ENCODE measurements around the gene MPZL2.

DNA sequence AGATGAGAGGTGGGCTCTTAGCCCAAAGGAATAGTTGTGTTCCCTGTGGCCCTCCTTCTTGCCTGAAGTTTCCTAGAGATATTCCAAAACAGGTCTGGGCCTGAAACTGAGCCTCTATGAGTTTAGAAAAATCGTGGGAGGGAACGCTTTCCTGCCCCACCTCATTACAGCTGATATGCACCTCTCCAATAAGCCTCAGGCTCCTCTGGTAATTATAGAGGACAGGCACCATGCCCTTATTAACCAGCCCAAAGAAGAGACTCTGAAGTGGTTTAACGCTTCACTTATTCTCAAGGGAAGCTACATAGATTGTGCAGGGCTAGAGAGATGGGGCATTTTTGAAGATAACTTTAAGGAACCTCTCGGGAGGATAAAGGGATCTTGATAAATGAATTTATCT, 3.4 kb upstream of the MPZL2 start:
- TF ChIP-seq FOSL1 (CRISPR knock-in tag; IDR thresholded peaks at IDR 0.05; ENCODE audit: borderline replicate concordance) (no peak), TP53 (CRISPR knock-in tag; conservative IDR thresholded peaks at IDR 0.05) (no peak), ZNF672 (CRISPR knock-in tag; IDR thresholded peaks at IDR 0.05) (no peak), POLR2AphosphoS5 (IDR thresholded peaks at IDR 0.05; ENCODE audit: low read depth, low read length) (no peak), ATM (IDR thresholded peaks at IDR 0.05; ENCODE audit: borderline replicate concordance) (no peak), ZNF615 (CRISPR knock-in tag; IDR thresholded peaks at IDR 0.05; ENCODE audit: borderline replicate concordance) (no peak), ZFX (CRISPR knock-in tag; IDR thresholded peaks at IDR 0.05; ENCODE audit: low read depth) (no peak)
